HEK293 (cell line): ENCODE results near the gene CDH23.

ENCODE experiments used
- BCL11A ChIP-seq: fragments of 450-650 bp; formaldehyde crosslinking; IDR thresholded peaks from 2 replicates; pipeline ENCODE4 v1.5.1; 2016; ENCODE audit warnings: low read depth, missing biosample characterization, missing genetic modification characterization
- CTCF ChIP-seq: fragments of 450-650 bp; formaldehyde crosslinking; IDR thresholded peaks from 2 replicates; pipeline ENCODE4 v1.5.1; 2016; ENCODE audit warnings: missing biosample characterization, missing genetic modification characterization
- KLF9 ChIP-seq: fragments of 450-650 bp; formaldehyde crosslinking; IDR thresholded peaks from 2 replicates; pipeline ENCODE4 v1.5.1; 2016; ENCODE audit warnings: missing biosample characterization, missing genetic modification characterization, low read depth
- ZNF274 ChIP-seq, 2 experiments: fragments of 200-500 bp in 1 of 2; fragments of 450-650 bp in 1 of 2; sonication (Bioruptor generic) in 1 of 2; formaldehyde crosslinking in 1 of 2; IDR thresholded peaks; 2 replicates each; pipeline versions ENCODE4 v1.5.1 to v1.6.1; 2014 to 2016; ENCODE audit warnings: borderline replicate concordance in 1 of 2, inconsistent platforms in 1 of 2, low read length in 1 of 2, missing biosample characterization in 1 of 2, missing genetic modification characterization in 1 of 2
- ZNF555 ChIP-seq: fragments of 450-650 bp; formaldehyde crosslinking; conservative IDR thresholded peaks from 2 replicates; pipeline ENCODE4 v1.5.1; 2017; ENCODE audit warnings: missing biosample characterization, mild to moderate bottlenecking, missing genetic modification characterization, inconsistent platforms
- ZNF747 ChIP-seq: fragments of 450-650 bp; formaldehyde crosslinking; IDR thresholded peaks from 2 replicates; pipeline ENCODE4 v1.5.1; 2016; ENCODE audit warnings: missing biosample characterization, missing genetic modification characterization
- TF ChIP-seq, protein P1 (sequence below): fragments of 450-650 bp; formaldehyde crosslinking; IDR thresholded peaks from 2 replicates; pipeline ENCODE4 v1.5.1; 2017; ENCODE audit warnings: missing biosample characterization, missing genetic modification characterization

DNA sequence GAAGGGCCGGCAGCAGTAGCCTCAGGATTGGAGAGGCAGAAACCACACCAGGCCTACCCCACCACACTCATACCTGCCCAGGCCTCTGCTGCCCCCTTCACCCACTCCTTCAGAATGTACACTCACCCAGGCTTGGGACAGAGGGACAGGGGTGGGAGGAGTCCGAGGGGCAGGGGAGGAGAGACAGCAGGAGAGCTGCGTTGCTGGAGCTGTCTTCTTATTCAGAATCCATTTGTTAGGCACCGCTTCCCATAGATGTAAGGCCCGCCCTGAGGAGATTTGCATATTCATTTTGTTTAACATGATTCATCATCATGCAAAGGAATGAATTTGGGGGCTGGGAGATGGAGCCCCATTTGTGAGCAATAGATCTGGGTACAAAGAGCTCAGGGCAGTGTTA, 156.7 kb downstream of the CDH23 start:
- TF ChIP-seq CTCF (tag by site-specific recombination) (no peak), ZNF274 (IDR thresholded peaks at IDR 0.05; ENCODE audit: low read length) (no peak), ZNF274 (tag by site-specific recombination; IDR thresholded peaks at IDR 0.05; ENCODE audit: borderline replicate concordance) (no peak), BCL11A (tag by site-specific recombination) (no peak), ZNF747 (tag by site-specific recombination) (no peak), KLF9 (tag by site-specific recombination) (no peak), ZNF555 (tag by site-specific recombination) (no peak)
- TF ChIP-seq, protein P1, sequence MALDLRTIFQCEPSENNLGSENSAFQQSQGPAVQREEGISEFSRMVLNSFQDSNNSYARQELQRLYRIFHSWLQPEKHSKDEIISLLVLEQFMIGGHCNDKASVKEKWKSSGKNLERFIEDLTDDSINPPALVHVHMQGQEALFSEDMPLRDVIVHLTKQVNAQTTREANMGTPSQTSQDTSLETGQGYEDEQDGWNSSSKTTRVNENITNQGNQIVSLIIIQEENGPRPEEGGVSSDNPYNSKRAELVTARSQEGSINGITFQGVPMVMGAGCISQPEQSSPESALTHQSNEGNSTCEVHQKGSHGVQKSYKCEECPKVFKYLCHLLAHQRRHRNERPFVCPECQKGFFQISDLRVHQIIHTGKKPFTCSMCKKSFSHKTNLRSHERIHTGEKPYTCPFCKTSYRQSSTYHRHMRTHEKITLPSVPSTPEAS (tag by site-specific recombination) = no peak
